H9 (cell line): ENCODE data around the gene ATP8B2. TPM values are rescaled to one million over a fixed set of nuclear protein-coding genes. Genes with fewer than 3 reads are reported as not detected.

Source experiments
- DNase-seq: peaks from one replicate; pipeline ENCODE4 v3.0.0-alpha.2; 2017
- H2AFZ ChIP-seq: one replicate; pipeline ENCODE4 v1.6.1; 2013; ENCODE audit warnings: mild to moderate bottlenecking, low read length, control low read depth, moderate library complexity
- H2AK5ac ChIP-seq: 2 replicates; pipeline ENCODE4 v1.6.1; 2013; ENCODE audit warnings: low read length, control low read depth, mixed read lengths; ENCODE audit not compliant: insufficient read length
- H2BK120ac ChIP-seq: one replicate; pipeline ENCODE4 v1.6.1; 2013; ENCODE audit warnings: low read depth, mild to moderate bottlenecking, low read length, control low read depth, inconsistent platforms; ENCODE audit not compliant: poor library complexity, severe bottlenecking
- H2BK12ac ChIP-seq: 2 replicates; pipeline ENCODE4 v1.6.1; 2013; ENCODE audit warnings: low read length, control low read depth, mixed read lengths, low read depth; ENCODE audit not compliant: insufficient read length
- H2BK15ac ChIP-seq: 2 replicates; pipeline ENCODE4 v1.6.1; 2013; ENCODE audit warnings: low read depth, low read length, control low read depth
- H2BK20ac ChIP-seq: one replicate; pipeline ENCODE4 v1.6.1; 2013; ENCODE audit warnings: low read depth, mild to moderate bottlenecking, low read length, control low read depth, inconsistent platforms; ENCODE audit not compliant: poor library complexity, severe bottlenecking
- H2BK5ac ChIP-seq: 2 replicates; pipeline ENCODE4 v1.6.1; 2013; ENCODE audit warnings: low read length, control low read depth, mixed read lengths; ENCODE audit not compliant: insufficient read length
- H3K14ac ChIP-seq: 2 replicates; pipeline ENCODE4 v1.6.1; 2013; ENCODE audit warnings: low read length, control low read depth; ENCODE audit not compliant: insufficient read depth
- H3K18ac ChIP-seq: 2 replicates; pipeline ENCODE4 v1.6.1; 2013; ENCODE audit warnings: low read depth, mild to moderate bottlenecking, mixed read lengths, low read length, control low read depth; ENCODE audit not compliant: insufficient read length
- H3K23ac ChIP-seq: 2 replicates; pipeline ENCODE4 v1.6.1; 2013; ENCODE audit warnings: low read length, control low read depth, mixed read lengths, low read depth; ENCODE audit not compliant: insufficient read length
- H3K23me2 ChIP-seq: 2 replicates; pipeline ENCODE4 v1.6.1; 2013; ENCODE audit warnings: low read depth, mild to moderate bottlenecking, mixed read lengths, low read length, control low read depth; ENCODE audit not compliant: insufficient read length, poor library complexity, severe bottlenecking
- H3K27ac ChIP-seq: 2 replicates; pipeline ENCODE4 v1.5.1; 2013; ENCODE audit warnings: low read length, control low read depth, mixed read lengths, low read depth; ENCODE audit not compliant: insufficient read length
- H3K27me3 ChIP-seq: 2 replicates; pipeline ENCODE4 v1.6.1; 2013; ENCODE audit warnings: low read length, control low read depth, inconsistent platforms; ENCODE audit not compliant: insufficient read depth
- H3K4ac ChIP-seq: 2 replicates; pipeline ENCODE4 v1.6.1; 2013; ENCODE audit warnings: low read depth, mild to moderate bottlenecking, control low read depth, inconsistent platforms, low read length, moderate library complexity
- H3K4me1 ChIP-seq: 2 replicates; pipeline ENCODE4 v1.6.1; 2013; ENCODE audit warnings: low read length, control low read depth, inconsistent platforms; ENCODE audit not compliant: insufficient read depth
- H3K4me2 ChIP-seq: 2 replicates; pipeline ENCODE4 v1.6.1; 2013; ENCODE audit warnings: low read length, control low read depth, mixed read lengths; ENCODE audit not compliant: insufficient read length, insufficient read depth
- H3K56ac ChIP-seq: 2 replicates; pipeline ENCODE4 v1.6.1; 2013; ENCODE audit warnings: low read depth, mild to moderate bottlenecking, mixed read lengths, low read length, control low read depth; ENCODE audit not compliant: insufficient read length
- H3K79me1 ChIP-seq: 2 replicates; pipeline ENCODE4 v1.6.1; 2013; ENCODE audit warnings: low read depth, mild to moderate bottlenecking, moderate library complexity, low read length, control low read depth, inconsistent platforms; ENCODE audit not compliant: insufficient read depth, poor library complexity, severe bottlenecking
- H3K79me2 ChIP-seq: 2 replicates; pipeline ENCODE4 v1.6.1; 2013; ENCODE audit warnings: low read length, control low read depth, inconsistent platforms; ENCODE audit not compliant: insufficient read depth
- H3K9ac ChIP-seq: 2 replicates; pipeline ENCODE4 v1.6.1; 2013; ENCODE audit warnings: low read length, control low read depth, mixed read lengths; ENCODE audit not compliant: insufficient read length; ENCODE audit errors: extremely low read depth
- H3K9me3 ChIP-seq: one replicate; pipeline ENCODE4 v1.6.1; 2013; ENCODE audit warnings: low read depth, low read length, inconsistent platforms; ENCODE audit not compliant: control insufficient read depth
- H3T11ph ChIP-seq: one replicate; pipeline ENCODE4 v1.6.1; 2013; ENCODE audit warnings: mild to moderate bottlenecking, low read length, control low read depth, inconsistent platforms
- H4K20me1 ChIP-seq: one replicate; pipeline ENCODE4 v1.6.1; 2013; ENCODE audit not compliant: control insufficient read depth, insufficient read length, insufficient read depth
- H4K5ac ChIP-seq: 2 replicates; pipeline ENCODE4 v1.6.1; 2013; ENCODE audit warnings: low read depth, mild to moderate bottlenecking, mixed read lengths, low read length, control low read depth; ENCODE audit not compliant: insufficient read length
- H4K8ac ChIP-seq: replicated peaks from 2 replicates; pipeline ENCODE4 v1.6.1; 2013; ENCODE audit warnings: low read length, control low read depth, mixed read lengths, low read depth; ENCODE audit not compliant: insufficient read length
- H4K91ac ChIP-seq: 2 replicates; pipeline ENCODE4 v1.6.1; 2013; ENCODE audit warnings: low read depth, mild to moderate bottlenecking, moderate library complexity, mixed read lengths, low read length, control low read depth; ENCODE audit not compliant: insufficient read length
- H3K27ac Mint-ChIP-seq, 3 experiments: 2 replicates in 2 of 3; 3 replicates in 1 of 3; pipeline ENCODE4 v1.8.0; 2020 to 2021; ENCODE audit warnings: mixed read lengths in 3 of 3, mild to moderate bottlenecking in 1 of 3, moderate library complexity in 1 of 3
- H3K27me3 Mint-ChIP-seq: 2 replicates; pipeline ENCODE4 v1.8.0; 2021; ENCODE audit warnings: low read depth, mild to moderate bottlenecking, moderate library complexity, mixed read lengths
- H3K36me3 Mint-ChIP-seq, 3 experiments: 2 replicates in 2 of 3; 3 replicates in 1 of 3; pipeline ENCODE4 v1.8.0; 2020 to 2021; ENCODE audit warnings: low read depth in 3 of 3, mixed read lengths in 3 of 3; ENCODE audit not compliant: insufficient read depth in 1 of 3
- H3K4me1 Mint-ChIP-seq, 2 experiments: 2 replicates each; pipeline ENCODE4 v1.8.0; 2020; ENCODE audit warnings: mixed read lengths in 2 of 2
- H3K4me3 Mint-ChIP-seq, 2 experiments: 2 replicates in 1 of 2; 3 replicates in 1 of 2; pipeline ENCODE4 v1.8.0; 2020 to 2021; ENCODE audit warnings: mild to moderate bottlenecking in 2 of 2, mixed read lengths in 2 of 2, moderate library complexity in 1 of 2
- H3K9me3 Mint-ChIP-seq, 2 experiments: 2 replicates in 1 of 2; 3 replicates in 1 of 2; pipeline ENCODE4 v1.8.0; 2020; ENCODE audit warnings: mild to moderate bottlenecking in 2 of 2, mixed read lengths in 2 of 2, moderate library complexity in 1 of 2
- CTCF ChIP-seq: fragments of 200-600 bp; sonication (generic); conservative IDR thresholded peaks from 3 replicates; pipeline ENCODE4 v1.8.0; 2021; ENCODE audit warnings: antibody characterized with exemption, mild to moderate bottlenecking
- WGBS: extraction: QIAGEN DNeasy Blood & Tissue Kit; methylation state at CpG from one replicate; pipeline ENCODE4 v1.1.7; 2013; ENCODE audit warnings: missing lambda C conversion rate, low lambda C conversion rate, mixed read lengths; ENCODE audit not compliant: insufficient read length; ENCODE audit errors: extremely low coverage; 5-methylcytosine and 5-hydroxymethylcytosine counted together
- total RNA-seq: library from RNA; stranded (reverse); gene quantifications from 2 replicates; pipeline ENCODE4 v1.2.1, GENCODE V29; 2021

ATP8B2 gene
- total RNA-seq, 1 experiment from 2014 or later = 37.6 TPM

GRCh38 chr1:154347961-154348360 is 22.6 kb downstream of the ATP8B2 start:
- Mint-ChIP-seq H3K36me3 (peaks cover 41 to 65% (median 61%) of the 10 kb centered on the region in 3 experiments), H3K27me3 (peaks cover 8% of the 10 kb centered on the region), H3K9me3 (no peaks in the 10 kb centered on the region; a peak in 1 of 5 replicates), H3K4me1 (peaks cover 17 to 21% of the 10 kb centered on the region in 2 experiments), H3K27ac (peak overlapping the region in 1 of 3 experiments; percentile 52; a peak in 4 of 7 replicates), H3K4me3 (no peak overlapping the region)
- no peak overlapping the region for H4K91ac ChIP-seq
- no peaks in the 10 kb centered on the region for H3K4me1 ChIP-seq
- no peaks in the 10 kb centered on the region for H4K20me1 ChIP-seq
- H4K8ac ChIP-seq = no peak overlapping the region
- no peaks in the 10 kb centered on the region for H3K9me3 ChIP-seq
- WGBS = no CpG with 5 or more reads among the region's 3 CpGs
- H3K14ac ChIP-seq = no peak overlapping the region
- no peak overlapping the region for H3K4ac ChIP-seq
- H3K9ac ChIP-seq = no peak overlapping the region
- H3K4me2 ChIP-seq = no peak overlapping the region
- H3T11ph ChIP-seq = no peak overlapping the region
- no peak for TF ChIP-seq CTCF
- no peak overlapping the region for H2AFZ ChIP-seq
- no peak overlapping the region for H2BK12ac ChIP-seq
- no peak for DNase-seq
- no peak overlapping the region for H3K27ac ChIP-seq
- H2AK5ac ChIP-seq = no peak overlapping the region
- H3K23ac ChIP-seq = no peak overlapping the region
- no peak overlapping the region for H2BK120ac ChIP-seq
- H3K23me2 ChIP-seq = peaks cover 9% of the 10 kb centered on the region
- no peak overlapping the region for H2BK15ac ChIP-seq
- no peak overlapping the region for H2BK20ac ChIP-seq
- H3K79me1 ChIP-seq = no peaks in the 10 kb centered on the region
- H3K79me2 ChIP-seq = no peaks in the 10 kb centered on the region
- no peak overlapping the region for H2BK5ac ChIP-seq
- H3K56ac ChIP-seq = no peak overlapping the region
- no peaks in the 10 kb centered on the region for H3K27me3 ChIP-seq
- no peak overlapping the region for H4K5ac ChIP-seq
- H3K18ac ChIP-seq = no peak overlapping the region
